HG02642 (cell line): Measurements from ENCODE around the gene CFTR.
"Not testable (repeated sequence)": the region's sequence is repeated elsewhere in the genome, so short reads cannot be mapped to it uniquely, and the experiment has no call there.

Experiments used
- ATAC-seq: cut with Tn5 transposase; IDR thresholded peaks from one replicate; pipeline ENCODE4 v1.9.1; 2021; ENCODE audit warnings: mild to moderate bottlenecking; ENCODE audit not compliant: unreplicated experiment, poor library complexity

The CFTR gene

DNA sequence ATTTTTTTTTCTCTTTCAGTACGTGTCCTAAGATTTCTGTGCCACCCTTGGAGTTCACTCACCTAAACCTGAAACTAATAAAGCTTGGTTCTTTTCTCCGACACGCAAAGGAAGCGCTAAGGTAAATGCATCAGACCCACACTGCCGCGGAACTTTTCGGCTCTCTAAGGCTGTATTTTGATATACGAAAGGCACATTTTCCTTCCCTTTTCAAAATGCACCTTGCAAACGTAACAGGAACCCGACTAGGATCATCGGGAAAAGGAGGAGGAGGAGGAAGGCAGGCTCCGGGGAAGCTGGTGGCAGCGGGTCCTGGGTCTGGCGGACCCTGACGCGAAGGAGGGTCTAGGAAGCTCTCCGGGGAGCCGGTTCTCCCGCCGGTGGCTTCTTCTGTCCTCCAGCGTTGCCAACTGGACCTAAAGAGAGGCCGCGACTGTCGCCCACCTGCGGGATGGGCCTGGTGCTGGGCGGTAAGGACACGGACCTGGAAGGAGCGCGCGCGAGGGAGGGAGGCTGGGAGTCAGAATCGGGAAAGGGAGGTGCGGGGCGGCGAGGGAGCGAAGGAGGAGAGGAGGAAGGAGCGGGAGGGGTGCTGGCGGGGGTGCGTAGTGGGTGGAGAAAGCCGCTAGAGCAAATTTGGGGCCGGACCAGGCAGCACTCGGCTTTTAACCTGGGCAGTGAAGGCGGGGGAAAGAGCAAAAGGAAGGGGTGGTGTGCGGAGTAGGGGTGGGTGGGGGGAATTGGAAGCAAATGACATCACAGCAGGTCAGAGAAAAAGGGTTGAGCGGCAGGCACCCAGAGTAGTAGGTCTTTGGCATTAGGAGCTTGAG lies at the start of gene CFTR:
Gene CFTR (plus strand): TSS at position 801 of the 830 bp plus-strand sequence. CDS start 70 bp downstream, outside the sequence.
- no peak for ATAC-seq

DNA sequence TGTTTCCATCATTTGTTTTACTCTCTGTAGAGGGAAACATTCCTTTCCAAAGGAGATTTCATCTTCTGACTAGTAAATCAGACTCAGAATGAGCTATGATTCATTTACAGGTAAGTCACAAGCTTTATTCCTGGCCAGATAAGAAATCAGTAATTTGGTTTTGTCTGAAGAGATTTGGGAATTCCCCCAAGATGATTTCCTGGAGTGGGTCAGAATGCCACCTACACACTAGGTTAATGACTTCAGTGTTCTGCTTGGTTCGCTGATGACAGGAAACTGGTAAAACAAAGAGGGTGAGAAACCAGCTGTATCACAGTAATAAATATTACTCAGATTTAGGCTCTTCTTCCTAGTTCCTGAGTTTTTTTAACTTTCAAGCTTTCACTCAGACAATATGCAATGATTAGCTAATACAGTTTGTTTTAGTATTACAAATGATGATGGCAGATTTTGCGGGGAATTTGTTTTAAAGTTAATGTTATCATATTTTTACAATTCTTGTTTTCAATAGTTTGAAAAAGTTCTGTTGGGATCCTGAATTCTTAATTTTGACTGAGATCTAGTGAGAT lies 44.3 kb upstream of the CFTR start:
- peak; percentile 98 for ATAC-seq

DNA sequence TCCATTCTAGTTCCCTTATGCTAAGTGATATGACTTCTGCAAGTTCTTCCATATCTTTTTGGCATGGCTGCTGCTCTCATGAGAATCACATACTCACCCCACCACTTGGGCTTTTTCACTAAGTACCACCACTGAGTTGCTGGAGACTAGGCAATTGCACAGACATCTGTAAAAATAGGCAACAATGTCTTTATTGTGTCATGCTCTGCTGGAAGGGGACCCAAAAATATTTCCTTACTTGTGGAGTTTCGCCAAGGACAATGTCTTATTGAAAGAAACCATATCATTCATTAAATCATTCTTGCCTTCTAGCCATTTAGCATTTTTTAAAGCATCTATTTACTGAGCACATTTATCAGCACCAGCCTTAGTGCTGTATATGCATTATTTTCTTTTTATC lies 35.2 kb upstream of the CFTR start:
- no peak for ATAC-seq

DNA sequence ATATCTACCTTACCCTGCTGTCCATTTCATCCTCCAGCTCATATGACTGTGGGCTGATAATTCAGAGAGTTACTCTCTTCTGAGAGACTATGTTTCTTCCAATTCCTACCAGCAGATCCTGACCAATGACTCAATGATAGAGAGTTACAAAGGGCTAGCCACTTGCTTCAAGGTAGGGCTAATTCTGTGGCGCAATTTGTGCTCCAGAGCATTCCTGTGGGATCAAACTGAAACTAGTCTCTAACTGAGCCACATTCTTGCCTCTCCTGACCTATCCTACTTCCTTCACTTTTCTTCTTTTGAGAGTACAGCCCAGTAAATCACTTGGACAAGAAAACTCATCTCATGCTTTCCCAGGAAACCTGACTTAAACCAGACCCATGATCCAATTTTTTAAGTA lies 34.6 kb upstream of the CFTR start:
- ATAC-seq = no peak

DNA sequence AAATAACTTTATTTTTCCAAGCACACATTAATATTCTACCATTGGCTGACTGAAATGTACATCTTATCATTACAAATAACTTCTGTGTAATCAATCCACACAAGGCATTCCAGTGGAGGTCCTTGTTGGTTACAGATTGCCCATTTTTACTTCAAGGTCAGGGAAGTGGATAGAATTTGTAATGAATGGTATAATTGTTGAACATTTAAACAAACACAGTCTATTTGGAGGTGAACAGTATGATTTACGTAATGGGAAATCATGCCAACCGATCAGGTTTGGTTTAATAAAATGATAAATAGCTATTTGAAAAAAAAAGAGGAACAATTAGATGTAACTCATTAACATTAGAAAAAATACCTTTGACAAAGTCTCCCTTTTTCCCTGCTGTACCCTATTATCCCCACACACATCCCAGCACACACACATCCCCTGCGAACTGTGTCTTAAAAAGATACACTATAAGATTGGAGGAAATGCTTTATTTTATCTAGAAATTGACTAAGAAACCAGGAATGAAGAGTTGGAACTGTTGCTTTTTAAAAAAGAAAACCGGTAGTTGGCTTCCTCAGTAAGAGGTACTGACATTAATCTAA lies 33.5 kb upstream of the CFTR start:
- no peak for ATAC-seq

DNA sequence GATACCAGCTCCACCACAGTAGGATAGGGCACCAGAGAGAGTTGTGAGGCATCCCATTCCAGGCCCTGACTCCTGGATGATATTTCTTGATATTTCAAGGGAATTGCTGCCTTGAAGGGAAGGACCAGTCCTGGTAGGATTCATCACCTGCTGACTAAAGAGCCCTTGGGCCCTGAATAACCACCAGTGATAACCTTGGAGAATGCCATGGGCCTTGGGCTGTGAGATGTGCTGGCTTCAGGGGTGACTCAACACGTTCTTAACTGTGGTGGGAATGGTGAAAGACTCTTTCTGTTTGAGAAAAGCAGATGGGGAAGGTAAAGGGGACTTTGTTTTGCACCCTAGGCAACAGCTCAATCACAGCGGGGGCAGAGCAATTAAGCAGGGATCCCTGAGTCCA lies 31.2 kb upstream of the CFTR start:
- ATAC-seq = no peak

DNA sequence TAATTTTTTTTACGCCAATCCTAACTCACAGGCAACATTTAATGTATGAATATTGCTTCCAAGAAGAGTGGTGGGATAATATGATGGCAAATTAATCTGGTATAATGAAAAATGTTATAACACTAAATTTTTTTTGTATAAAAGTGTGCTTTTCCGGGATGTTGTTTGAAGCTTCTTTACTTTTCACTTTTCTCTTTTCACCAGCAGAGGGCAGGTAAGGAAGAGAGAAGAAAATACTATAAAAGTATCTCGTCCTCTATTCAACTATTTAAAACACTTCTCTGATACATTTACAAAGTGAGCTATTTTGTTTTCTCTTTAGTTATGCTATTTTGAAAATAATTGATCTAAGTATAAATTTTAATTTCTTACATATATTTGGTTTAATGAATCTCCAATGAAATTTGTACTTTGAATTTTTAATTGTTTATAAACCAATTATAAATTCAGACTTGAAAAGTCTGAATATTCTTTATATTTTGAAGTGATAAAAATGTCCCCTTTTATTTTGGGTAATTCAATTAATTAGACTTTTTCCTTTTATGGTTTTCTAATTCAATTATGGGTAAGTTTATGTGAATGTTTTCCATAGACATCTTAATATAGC lies 20.7 kb upstream of the CFTR start:
- ATAC-seq = no peak

DNA sequence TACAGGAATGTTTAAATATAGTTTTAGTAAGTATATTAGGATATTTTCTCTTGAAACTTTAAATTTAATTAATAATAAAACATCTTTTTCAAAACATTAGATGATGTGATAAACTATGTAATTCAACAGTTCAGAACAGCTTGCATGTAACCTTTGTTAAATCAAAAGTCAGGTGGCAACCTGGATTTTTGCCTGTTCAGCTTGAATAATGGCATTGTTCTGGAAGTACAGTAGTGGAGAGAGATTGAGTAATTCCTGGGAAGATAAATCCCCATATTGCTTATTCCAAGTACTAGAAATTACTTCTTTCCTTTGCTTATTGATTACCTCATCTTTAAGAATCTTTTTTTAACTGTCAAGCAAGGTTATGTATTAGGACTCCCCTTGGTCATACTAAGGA lies 20.1 kb upstream of the CFTR start:
- no peak for ATAC-seq

DNA sequence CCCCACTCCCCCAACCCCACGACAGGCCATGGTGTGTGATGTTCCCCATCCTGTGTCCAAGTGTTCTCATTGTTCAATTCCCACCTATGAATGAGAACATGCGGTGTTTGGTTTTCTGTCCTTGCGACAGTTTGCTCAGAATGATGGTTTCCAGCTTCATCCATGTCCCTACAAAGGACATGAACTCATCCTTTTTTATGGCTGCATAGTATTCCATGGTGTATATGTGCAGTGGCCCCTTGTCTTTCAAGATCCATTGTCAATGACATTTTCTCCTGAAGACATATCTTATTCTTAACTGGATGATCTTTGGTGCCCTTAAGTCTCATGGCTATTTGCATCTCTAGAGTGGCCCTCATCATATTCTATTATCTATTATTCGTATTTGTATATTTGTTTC lies 19.0 kb upstream of the CFTR start:
- ATAC-seq = not testable (repeated sequence)

DNA sequence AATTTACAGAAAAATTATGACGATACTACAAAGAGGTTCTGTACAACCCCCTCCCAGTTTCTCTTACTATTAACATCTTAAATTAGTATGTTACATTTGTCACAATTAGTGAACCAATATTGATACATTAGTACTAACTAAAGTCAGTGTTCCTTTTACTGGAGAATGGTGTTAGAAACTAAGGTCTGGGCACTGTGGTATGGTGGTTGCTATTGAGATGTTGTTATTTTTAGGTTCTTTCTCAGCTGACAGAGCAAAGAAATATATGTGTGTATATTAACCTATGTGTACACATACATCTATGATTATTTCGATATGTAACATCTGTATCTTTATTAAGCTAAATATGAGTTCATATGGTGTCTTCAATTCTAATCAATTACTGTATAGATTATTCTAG lies 11.7 kb upstream of the CFTR start:
- ATAC-seq = no peak

DNA sequence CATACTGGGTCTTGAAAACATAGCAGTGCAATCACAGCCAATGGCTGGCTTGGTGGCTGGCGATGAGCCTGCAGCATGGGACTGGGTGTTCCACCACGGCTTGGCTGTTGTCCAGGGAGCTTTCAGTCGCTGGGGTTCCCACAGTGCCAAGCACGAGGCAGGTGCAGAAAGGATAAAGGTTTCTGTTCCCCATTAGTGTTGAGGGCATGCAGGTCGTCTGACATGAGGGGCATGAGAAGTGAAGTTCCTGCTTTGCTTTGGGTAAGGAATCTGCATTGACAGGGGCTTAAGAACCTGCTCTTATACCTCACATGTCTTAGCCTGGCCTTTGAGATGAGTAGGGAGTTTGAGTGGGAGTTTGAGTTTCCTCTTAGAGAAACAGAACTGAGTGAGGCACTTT lies 9.0 kb upstream of the CFTR start:
- peak; percentile 62 for ATAC-seq

DNA sequence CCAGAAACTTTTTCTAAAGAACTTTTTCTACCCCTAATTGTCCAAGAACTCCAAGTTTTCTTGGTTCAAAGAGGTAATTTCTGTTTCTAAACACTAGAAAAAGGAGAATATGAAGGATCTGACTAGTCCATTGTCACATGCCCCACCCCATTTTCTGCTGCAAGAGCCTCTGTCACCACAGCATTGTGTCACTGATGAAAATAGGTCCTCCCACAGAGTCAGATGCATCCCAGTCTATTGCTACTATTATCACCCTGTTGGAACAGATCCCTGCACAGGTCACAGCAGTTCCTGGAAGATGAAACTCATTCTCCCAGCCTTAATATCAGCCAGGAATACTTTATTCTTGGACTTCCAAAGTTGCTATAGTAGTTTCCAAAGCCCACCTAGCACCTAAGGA lies 7.5 kb upstream of the CFTR start:
- peak; percentile 40 for ATAC-seq

DNA sequence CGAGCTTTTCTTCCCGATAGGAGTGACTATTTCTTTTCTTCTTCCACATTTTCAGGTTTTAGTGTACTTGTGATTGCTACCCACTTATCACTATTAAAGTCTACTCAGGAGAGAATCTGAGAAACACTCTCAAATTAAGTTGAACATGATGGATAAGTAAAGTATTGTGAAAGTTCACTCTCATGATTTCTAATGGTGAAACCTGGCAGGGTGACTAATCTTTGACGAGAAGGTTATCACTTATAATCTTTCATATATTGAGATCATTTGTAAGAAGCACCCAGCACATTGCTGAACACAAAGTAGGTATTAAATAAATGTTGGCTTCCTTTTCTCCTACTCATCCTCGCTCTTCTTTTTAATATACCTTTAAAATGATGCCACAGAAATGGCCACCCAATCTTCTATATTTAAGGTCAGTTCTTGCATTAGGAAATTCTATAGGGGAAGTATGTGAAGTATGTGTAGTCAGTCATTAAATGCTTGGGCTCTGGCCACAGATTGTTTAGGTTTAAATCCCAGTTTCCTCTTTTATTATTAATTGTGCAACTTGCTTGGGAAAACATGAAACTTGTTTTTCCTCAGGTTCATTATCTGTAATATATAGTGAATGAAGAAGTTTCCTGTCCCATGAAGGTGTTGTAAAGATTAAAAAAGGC lies 3.1 kb upstream of the CFTR start:
- no peak for ATAC-seq

DNA sequence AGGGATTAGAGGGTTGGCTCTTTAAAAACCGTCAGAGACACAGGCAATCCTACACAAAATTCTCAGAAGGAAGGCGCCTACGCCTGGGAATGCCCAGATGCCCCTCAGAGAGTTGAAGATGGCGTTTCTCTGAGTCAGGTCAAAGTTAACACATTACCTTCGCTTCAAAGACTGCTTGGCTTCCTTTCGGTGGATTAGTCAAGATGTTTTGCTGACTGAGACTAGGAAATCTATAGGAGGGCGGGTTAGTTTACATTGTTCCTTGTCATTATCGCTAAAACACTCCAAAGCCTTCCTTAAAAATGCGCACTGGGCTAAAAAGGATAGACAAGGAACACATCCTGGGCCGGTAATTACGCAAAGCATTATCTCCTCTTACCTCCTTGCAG lies 995 bp upstream of the CFTR start:
- ATAC-seq = no peak

DNA sequence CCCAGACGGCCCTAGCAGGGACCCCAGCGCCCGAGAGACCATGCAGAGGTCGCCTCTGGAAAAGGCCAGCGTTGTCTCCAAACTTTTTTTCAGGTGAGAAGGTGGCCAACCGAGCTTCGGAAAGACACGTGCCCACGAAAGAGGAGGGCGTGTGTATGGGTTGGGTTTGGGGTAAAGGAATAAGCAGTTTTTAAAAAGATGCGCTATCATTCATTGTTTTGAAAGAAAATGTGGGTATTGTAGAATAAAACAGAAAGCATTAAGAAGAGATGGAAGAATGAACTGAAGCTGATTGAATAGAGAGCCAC lies 184 bp downstream of the CFTR start:
- no peak for ATAC-seq

DNA sequence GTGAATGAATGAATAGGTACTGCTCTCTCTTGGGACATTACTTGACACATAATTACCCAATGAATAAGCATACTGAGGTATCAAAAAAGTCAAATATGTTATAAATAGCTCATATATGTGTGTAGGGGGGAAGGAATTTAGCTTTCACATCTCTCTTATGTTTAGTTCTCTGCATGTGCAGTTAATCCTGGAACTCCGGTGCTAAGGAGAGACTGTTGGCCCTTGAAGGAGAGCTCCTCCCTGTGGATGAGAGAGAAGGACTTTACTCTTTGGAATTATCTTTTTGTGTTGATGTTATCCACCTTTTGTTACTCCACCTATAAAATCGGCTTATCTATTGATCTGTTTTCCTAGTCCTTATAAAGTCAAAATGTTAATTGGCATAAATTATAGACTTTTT lies 1.2 kb downstream of the CFTR start:
- no peak for ATAC-seq

DNA sequence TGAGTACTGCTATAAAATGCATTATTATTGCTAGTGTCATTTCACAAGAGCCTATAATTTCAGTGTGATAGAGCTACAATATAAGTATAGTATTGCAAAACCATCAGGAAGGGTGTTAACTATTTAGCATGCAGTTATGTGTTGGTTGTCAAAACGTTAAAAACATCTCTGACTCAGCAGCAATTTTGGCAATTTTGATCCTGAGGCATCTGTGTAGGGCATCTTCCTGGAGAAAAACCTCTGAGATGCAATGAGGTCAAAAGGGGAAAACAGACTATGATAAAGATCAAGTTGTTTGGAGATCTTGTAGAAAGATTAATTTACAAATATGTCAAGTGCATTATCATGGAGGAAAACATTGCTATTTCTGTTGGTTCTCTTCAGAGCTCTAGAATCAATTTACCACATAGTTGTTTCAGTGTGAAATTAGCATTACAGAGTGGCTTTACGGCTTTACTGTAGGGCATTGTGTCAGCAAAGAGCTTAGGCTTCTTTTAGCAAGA lies 5.3 kb downstream of the CFTR start:
- ATAC-seq = no peak

DNA sequence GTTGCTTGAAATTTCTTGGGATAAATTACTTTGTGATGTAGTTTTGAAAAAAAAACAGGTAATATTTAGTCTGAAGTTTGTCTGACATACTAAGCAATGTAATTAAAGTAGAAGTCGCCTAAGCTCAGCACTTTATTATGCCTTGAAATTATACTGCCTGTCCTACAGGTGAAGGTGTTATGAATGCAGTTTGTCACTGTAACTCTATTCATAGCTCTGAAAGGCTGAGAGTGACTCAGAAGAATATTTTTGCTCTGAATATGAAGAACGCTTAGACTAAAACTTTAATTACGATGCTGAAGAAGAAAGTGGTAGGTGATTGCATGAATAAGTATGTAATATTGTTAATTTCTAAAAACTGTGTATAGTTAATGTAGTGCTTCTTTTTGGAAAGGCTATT lies 9.2 kb downstream of the CFTR start:
- no peak for ATAC-seq

DNA sequence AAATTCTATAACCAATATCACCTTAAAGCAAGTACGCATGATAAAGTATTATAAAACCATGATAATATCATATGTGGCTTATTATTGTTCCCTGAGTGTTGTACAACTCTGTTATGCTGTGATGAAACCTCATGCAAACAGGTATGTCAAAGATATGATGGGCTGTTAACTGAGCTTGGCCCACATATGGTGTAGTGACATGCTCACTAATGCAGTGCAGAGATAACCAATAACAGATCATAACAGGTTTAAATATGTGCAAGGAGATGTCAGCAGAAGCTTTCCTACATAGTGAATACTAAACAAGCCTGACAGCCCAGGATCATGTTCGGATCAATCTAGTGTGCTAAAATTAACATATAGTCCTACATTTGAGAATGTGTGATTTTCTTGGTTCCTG lies 9.6 kb downstream of the CFTR start:
- no peak for ATAC-seq

DNA sequence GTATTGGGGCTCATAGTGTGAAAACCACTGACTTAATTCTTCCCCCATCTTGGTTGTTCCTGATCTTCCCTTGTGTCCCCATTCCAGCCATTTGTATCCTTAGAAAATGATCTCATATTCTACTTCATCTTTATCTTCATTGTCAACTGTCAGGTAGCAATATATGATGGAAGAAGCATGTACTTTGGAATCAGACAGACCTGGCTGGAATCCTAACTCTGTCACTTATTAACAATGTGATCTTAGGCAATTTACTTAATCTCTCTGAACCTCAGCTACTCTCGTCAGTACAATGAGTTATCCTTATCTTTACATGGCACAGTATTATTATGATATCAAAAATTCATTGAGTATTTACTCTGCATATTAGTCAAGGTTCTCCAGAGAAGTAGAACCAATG lies 10.1 kb downstream of the CFTR start:
- ATAC-seq = no peak

DNA sequence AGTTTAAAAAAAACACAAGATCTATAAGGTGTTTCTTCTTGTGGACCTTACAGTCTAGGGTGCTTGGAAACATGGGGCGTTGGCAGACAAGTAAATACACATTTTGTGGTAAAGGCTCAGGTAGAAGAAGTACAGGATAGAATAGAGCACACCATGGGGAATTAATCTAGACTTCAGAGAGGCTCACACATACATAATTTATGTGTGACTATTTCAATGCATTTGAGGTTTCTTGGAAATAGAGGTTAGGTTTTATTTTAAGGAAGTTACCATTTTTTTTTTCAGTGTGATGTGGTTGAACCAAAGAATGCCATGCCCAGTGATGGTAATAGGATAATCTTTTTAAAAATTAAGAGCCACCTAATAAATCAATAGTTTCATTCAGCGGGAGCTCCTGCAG lies 12.8 kb downstream of the CFTR start:
- ATAC-seq = no peak
